Effector CD8-positive, alpha-beta T cell (primary cell): ENCODE measurements around the gene MAP1B.

Experiments
- DNase-seq: peaks from one replicate; lab custom pipeline; 2025; lab: John Stamatoyannopoulos, UW

The MAP1B gene

DNA sequence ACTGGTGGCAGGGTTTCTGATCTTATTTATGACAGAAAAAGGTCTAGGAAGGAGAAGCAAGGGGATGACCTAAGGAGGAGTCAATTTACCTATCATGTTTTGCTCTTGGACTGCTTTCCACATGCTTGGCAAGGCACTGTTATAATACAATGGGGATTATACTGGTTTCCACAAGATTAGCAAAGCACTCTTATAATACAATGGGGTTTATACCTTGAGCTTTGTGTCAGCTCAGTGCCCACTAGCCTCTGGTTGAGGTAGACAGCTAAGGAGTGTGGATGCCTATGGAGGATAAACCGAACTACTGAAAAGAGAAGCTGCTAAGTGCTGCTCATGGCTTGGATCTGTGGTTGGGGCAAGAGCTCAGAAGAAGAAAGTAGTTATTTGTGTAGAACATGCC, 144.1 kb downstream of the MAP1B start:
- no peak for DNase-seq

DNA sequence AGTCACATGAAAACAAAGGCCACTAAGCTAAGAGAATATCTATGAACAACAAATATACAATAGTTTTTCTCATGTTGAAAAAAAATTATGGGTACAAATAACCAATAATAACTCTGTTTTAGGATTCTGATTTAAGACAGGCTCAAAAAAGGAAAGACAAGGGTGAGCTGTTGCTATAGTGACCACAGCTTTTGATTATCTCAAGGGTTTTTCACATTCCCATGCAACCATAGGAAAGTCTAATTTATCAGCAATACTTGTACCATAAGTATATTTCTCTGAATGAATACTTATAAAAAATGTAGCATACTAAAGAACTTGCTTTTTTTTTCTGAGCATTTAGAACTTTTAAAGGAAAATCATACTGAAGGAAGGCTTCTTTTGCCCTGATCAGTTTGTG, 144.7 kb downstream of the MAP1B start:
- no peak for DNase-seq

DNA sequence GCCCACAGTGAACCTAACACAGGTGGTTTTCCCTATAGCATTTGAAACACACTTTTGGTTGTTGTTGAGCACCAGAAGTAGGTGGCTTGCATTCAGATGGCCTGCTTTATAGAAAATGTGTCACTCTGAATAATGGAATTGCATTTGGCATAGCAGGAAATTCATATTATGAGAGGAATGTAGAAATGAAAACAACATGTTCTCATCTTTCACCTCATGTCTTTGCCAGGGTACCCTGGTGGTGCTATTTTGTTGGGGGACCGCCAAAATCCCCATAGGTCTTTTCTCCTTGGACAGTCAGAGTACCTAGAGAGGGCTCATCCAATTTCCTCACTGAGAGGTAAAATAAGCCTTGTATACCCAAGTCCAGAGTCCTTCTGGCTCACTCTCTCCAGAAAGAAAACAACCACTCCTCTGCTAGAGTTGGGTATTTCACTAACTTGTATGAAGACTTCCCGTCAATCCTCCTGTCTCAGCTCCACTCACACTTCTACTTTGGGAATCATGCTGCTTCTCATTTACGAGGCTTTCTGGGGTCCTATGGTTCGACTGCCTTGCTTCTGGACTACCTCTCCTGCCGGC, 145.4 kb downstream of the MAP1B start:
- no peak for DNase-seq

DNA sequence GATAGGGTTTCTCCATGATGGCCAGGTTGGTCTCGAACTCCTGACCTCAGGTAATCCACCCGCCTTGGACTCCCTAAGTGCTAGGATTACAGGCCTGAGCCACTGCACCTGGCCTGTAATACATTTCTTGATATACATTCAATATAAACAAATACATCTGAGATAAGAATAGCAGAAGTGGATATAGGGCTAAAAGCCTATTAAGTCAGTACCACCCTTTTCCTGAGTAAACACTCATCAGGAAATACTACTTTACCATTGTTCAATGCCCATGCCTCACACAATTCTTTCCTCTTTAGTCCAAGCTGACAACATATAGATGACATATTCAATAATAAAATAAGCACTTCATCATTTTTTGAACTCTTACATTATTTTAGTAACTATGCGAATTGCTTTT, 148.0 kb downstream of the MAP1B start:
- DNase-seq = no peak

DNA sequence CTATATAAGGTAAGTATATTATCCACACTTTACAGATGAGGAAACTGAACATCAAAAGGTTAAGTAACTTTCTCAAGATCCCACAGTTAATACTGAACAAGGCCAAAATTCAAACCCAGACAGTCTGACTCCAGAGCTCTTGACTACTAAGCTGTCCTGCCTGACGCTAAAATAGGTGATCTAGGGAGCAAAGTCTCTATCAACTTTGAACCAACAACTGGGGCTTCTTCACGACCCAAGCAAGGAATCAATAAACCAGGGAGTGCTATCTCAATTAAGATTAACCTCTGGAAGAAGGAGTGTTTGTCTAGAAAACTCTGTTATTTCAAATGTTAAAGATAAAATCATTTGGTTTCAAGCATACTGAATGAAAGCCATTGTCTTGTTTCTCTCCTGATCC, 148.4 kb downstream of the MAP1B start:
- DNase-seq = no peak

DNA sequence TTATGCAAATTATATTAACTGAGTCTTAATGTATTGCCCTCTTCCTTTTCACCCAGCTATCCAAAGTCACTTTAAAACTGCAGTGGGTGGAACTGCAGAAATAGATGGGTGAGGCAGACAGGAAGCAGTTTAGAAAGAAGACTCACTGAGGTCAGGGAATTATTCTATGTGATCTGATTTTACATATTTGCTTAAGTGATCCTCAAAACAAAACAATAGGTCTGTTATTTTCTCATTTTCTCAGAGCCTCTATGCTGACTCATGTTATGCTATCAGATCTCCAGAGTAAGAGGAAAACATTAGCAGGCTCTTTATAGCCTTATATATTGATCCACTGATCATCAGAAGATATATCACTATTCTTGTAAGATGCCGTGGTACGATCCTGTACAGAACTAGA, 149.3 kb downstream of the MAP1B start:
- no peak for DNase-seq
